GM19193 (cell line): ENCODE measurements around the gene NMNAT1.

Source experiments
- POLR2A ChIP-seq: IDR thresholded peaks from 4 replicates; pipeline ENCODE4 v1.6.1; 2011; ENCODE audit not compliant: insufficient read depth, insufficient read length; ENCODE audit errors: extremely low read depth

NMNAT1 gene

GRCh38 chr1:9984253-9984652 is 41.0 kb downstream of the NMNAT1 start:
- TF ChIP-seq POLR2A = no peak

- no peak for TF ChIP-seq POLR2A
These were observed 41.7 kb downstream of the NMNAT1 start for GRCh38 chr1:9985001-9985400.

- TF ChIP-seq POLR2A = no peak
These were observed 46.5 kb downstream of the NMNAT1 start for GRCh38 chr1:9989773-9990172.

- no peak for TF ChIP-seq POLR2A
These were observed 47.7 kb downstream of the NMNAT1 start for GRCh38 chr1:9990944-9991343.

GRCh38 chr1:9992910-9993309 is 49.6 kb downstream of the NMNAT1 start:
- no peak for TF ChIP-seq POLR2A

- no peak for TF ChIP-seq POLR2A
These were observed 50.3 kb downstream of the NMNAT1 start for GRCh38 chr1:9993561-9994075.

- TF ChIP-seq POLR2A = no peak
These were observed 53.6 kb downstream of the NMNAT1 start, which contains the start of gene RBP7 for GRCh38 chr1:9996624-9997582. RBP7 (plus strand) TSS chr1:9997228; CDS start chr1:9997259, 31 bp downstream.

- no peak for TF ChIP-seq POLR2A
These were observed 57.9 kb downstream of the NMNAT1 start for GRCh38 chr1:10001016-10001665.

GRCh38 chr1:10007169-10007568 is 63.9 kb downstream of the NMNAT1 start:
- no peak for TF ChIP-seq POLR2A

GRCh38 chr1:10014016-10014415 is 70.7 kb downstream of the NMNAT1 start:
- no peak for TF ChIP-seq POLR2A

- TF ChIP-seq POLR2A = no peak
These were observed 76.3 kb downstream of the NMNAT1 start for GRCh38 chr1:10019561-10019960.

- TF ChIP-seq POLR2A = no peak
These were observed 76.8 kb downstream of the NMNAT1 start for GRCh38 chr1:10020086-10020485.

- TF ChIP-seq POLR2A = no peak
These were observed 79.4 kb downstream of the NMNAT1 start for GRCh38 chr1:10022656-10023055.

- no peak for TF ChIP-seq POLR2A
These were observed 82.1 kb downstream of the NMNAT1 start for GRCh38 chr1:10025354-10025753.

GRCh38 chr1:10027027-10027426 is 83.8 kb downstream of the NMNAT1 start:
- TF ChIP-seq POLR2A = no peak
